Adrenal gland (tissue), 12 donors: Measurements from ENCODE around the gene ZNRF3. TPM values are rescaled to one million over a fixed set of nuclear protein-coding genes. Genes with fewer than 3 reads are reported as not detected.

Experiments used
- DNase-seq, 7 donors: peaks; one replicate each; pipeline ENCODE4 v3.0.0-alpha.2; 2019 to 2020
- H3K27ac ChIP-seq, 5 donors: fragments of 200-600 bp; sonication (generic) in 4 of 5; 1 replicate in 3 of 5; 2 replicates in 2 of 5; pipeline versions ENCODE4 v1.5.1 to v1.8.0; 2016 to 2020; ENCODE audit warnings: mild to moderate bottlenecking in 1 of 5
- H3K27me3 ChIP-seq: fragments of 200-600 bp; 2 replicates; pipeline ENCODE4 v1.8.0; 2021
- H3K36me3 ChIP-seq, 2 donors: fragments of 200-600 bp; replicated peaks in 1 of 2; 1 replicate in 1 of 2; 2 replicates in 1 of 2; pipeline versions ENCODE4 v1.5.1 to v1.8.0; 2018 to 2022
- H3K4me1 ChIP-seq, 2 donors: fragments of 200-600 bp; replicated peaks in 1 of 2; 1 replicate in 1 of 2; 2 replicates in 1 of 2; pipeline versions ENCODE4 v1.5.1 to v1.8.0; 2018 to 2021
- H3K4me3 ChIP-seq, 4 donors: fragments of 200-600 bp; sonication (generic) in 3 of 4; one replicate each; pipeline ENCODE4 v1.5.1; 2016 to 2018
- H3K9me3 ChIP-seq, 3 donors: fragments of 200-600 bp; sonication (generic) in 1 of 3; replicated peaks in 1 of 3; 1 replicate in 2 of 3; 2 replicates in 1 of 3; pipeline versions ENCODE4 v1.5.1 to v1.8.0; 2016 to 2021
- POLR2A ChIP-seq, 2 donors: fragments of 450-650 bp; IDR thresholded peaks; one replicate each; pipeline ENCODE4 v1.6.1; 2017; ENCODE audit warnings: antibody characterized with exemption in 2 of 2, mild to moderate bottlenecking in 2 of 2, moderate library complexity in 1 of 2
- WGBS, 4 donors: extraction: QIAGEN DNeasy Blood & Tissue Kit in 2 of 4; methylation state at CpG; one replicate each; pipeline versions ENCODE4 v1.1.5 to v1.1.7; 2013 to 2017; 5-methylcytosine and 5-hydroxymethylcytosine counted together
- intact Hi-C, 2 donors: fragments of 100-400 bp; cut with DNase I; formaldehyde crosslinking; loops; one replicate each; pipeline versions ENCODE4 v1.14.1 to v1.15.0; 2022 to 2023
- polyA plus RNA-seq, 3 donors: library from polyadenylated mRNA; stranded (reverse); fragments of 200-250 nt in 2 of 3; fragments of 350-450 nt in 1 of 3; fragmentation: Illumina TruSeq in 1 of 3; extraction: RNeasy Lipid Tissue Mini Kit (QIAGEN cat#74804) in 1 of 3; gene quantifications; one replicate each; pipeline ENCODE4 v1.2.3, GENCODE V29; 2013 to 2014
- total RNA-seq, 9 donors: library from RNA; depleted of rRNA in 4 of 9; stranded (reverse); fragments of >200 nt in 4 of 9; fragments of 120-200 nt in 1 of 9; fragmentation: NEBNext Ultra II Directional in 1 of 9; extraction: Animal tissue kit (Norgen Biotek cat#: 25700) in 1 of 9; gene quantifications; one replicate each; pipeline versions ENCODE4 v1.1.0 to v1.2.4, GENCODE V29; 2013 to 2023
- TF ChIP-seq, protein P1 (sequence below), 6 experiments: fragments of 450-650 bp in 4 of 6; fragments of 200-600 bp in 2 of 6; sonication (generic) in 1 of 6; IDR thresholded peaks; 1 replicate in 5 of 6; 2 replicates in 1 of 6; pipeline versions ENCODE4 v1.5.1 to v1.8.0; 2016 to 2021; ENCODE audit warnings: antibody characterized with exemption in 6 of 6, mild to moderate bottlenecking in 2 of 6, moderate library complexity in 1 of 6
- donor health status: healthy with polysubstance abuse.
- donor health status: Bipolar disorder and iron deficiency.
- donor health status: DM: yes; HTN: yes; CAD: no.
- donor health status: DM: no; HTN: no; CAD: no.
- donor health status: DM: no; HTN: no; CAD: no.
- donor health status: DM: yes; HTN: yes; CAD: no.

The ZNRF3 gene
- total and polyA plus RNA-seq, 12 donors: 3.1 to 40.9 (median 17.0) TPM

DNA sequence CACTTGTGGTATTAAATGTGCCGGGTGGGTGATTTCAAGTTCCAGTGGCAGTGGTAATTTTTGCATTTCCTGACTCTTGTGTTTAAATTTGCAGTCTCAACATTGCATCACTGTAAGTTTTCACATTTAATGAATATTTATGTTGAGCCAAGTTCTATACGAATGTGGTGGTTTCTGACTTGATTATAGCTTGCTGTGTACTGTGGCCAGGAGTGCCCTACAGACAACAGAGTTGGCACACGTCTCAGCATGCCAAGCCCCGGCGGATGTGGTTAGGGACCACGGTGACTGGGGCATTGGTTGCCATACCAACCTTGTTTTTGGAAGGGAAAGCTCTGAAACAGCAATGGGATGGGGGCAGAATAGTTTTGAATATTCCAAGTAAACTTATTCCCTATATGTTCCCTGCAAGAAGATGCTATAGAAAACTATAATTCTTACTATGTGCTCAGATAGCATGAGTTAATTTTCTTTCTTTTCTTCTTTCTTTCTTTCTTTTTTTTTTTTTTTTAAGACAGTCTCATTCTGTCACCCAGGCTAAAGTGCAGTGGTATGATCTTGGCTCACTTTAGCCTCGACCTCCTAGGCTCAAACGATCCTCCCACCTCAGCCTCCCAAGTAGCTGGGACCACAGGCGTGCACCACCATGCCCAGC is 16.0 kb downstream of the ZNRF3 start:
- H3K4me1 ChIP-seq: peaks cover 14 to 18% of the 10 kb centered on the region in 2 donors
- no peak overlapping the region for H3K27ac ChIP-seq

DNA sequence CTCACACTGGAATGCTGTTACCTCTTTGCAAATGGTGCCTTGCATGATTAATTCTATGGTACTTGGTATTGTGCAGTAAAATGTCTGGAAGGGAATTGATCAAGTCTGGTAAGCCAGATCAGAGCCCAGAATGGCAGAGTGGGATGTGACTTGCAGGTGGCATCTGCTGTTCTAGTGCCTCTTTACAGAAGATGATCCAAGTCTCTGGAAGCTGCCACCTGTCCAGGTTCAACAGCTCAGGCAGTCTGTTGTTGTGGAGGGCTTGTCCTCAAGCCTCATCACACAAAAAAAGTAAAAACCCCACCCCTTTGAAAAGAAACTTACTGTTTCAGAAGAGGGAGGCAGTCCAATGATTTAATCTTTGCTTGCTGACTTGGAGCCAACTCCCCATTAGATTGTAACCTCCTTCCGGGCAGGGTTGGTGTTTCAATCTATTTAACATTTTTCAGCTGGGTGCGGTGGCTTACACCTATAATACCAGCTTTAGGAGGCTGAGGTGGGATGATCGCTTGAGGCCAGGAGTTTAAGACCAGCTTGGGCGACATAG is 17.1 kb downstream of the ZNRF3 start:
- TF ChIP-seq, protein P1, sequence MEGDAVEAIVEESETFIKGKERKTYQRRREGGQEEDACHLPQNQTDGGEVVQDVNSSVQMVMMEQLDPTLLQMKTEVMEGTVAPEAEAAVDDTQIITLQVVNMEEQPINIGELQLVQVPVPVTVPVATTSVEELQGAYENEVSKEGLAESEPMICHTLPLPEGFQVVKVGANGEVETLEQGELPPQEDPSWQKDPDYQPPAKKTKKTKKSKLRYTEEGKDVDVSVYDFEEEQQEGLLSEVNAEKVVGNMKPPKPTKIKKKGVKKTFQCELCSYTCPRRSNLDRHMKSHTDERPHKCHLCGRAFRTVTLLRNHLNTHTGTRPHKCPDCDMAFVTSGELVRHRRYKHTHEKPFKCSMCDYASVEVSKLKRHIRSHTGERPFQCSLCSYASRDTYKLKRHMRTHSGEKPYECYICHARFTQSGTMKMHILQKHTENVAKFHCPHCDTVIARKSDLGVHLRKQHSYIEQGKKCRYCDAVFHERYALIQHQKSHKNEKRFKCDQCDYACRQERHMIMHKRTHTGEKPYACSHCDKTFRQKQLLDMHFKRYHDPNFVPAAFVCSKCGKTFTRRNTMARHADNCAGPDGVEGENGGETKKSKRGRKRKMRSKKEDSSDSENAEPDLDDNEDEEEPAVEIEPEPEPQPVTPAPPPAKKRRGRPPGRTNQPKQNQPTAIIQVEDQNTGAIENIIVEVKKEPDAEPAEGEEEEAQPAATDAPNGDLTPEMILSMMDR (IDR thresholded peaks at IDR 0.05): no peak
- TF ChIP-seq POLR2A (IDR thresholded peaks at IDR 0.05): no peak
- WGBS, 4 donors: 81 to 85% (median 84%) methylated on average over 4 of the region's 4 CpGs
- H3K4me3 ChIP-seq: no peak overlapping the region
- H3K27ac ChIP-seq: no peak overlapping the region
- H3K27me3 ChIP-seq: no peaks in the 10 kb centered on the region
- intact Hi-C loops: no loop called here
- H3K36me3 ChIP-seq: no peaks in the 10 kb centered on the region
- peak in 1 of 7 donors; percentile 1 for DNase-seq
- H3K9me3 ChIP-seq: no peaks in the 10 kb centered on the region
- H3K4me1 ChIP-seq: peaks cover 19 to 29% of the 10 kb centered on the region in 2 donors

More for the DNA sequence above, 16.0 kb downstream of the ZNRF3 start:
- WGBS, 4 donors: 64 to 79% (median 69%) methylated on average over 9 of the region's 9 CpGs
- H3K36me3 ChIP-seq: no peaks in the 10 kb centered on the region
- DNase-seq: peak in 1 of 7 donors; percentile 14
- no peaks in the 10 kb centered on the region for H3K9me3 ChIP-seq
- intact Hi-C loops: no loop called here
- H3K27me3 ChIP-seq: no peaks in the 10 kb centered on the region
- TF ChIP-seq, protein P1 (IDR thresholded peaks at IDR 0.05): no peak
- no peak for TF ChIP-seq POLR2A (IDR thresholded peaks at IDR 0.05)
- H3K4me3 ChIP-seq: no peak overlapping the region

DNA sequence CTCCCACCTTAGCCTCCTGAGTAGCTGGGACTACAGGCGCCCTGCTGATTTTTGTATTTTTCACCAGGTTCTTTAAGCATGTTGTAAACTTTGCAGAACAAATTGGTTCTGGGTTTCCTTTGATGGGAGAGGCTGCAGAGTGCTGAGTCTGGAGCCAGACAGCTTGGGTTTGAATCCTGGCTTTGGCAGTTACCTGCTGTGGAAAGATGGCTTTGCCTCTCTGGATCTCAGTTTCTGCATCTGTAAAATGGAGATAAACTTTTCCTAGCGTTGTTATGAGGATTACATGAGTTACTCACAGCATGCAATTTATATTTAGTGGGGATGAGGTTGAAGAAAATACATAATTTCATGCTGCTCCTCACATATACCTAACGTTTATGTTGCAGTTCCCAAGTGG is 19.1 kb downstream of the ZNRF3 start:
- intact Hi-C loops: no loop called here
- TF ChIP-seq, protein P1 (IDR thresholded peaks at IDR 0.05): no peak
- TF ChIP-seq POLR2A (IDR thresholded peaks at IDR 0.05): no peak
- WGBS, 4 donors: 83 to 93% (median 88%) methylated on average over 3 of the region's 3 CpGs
- Histone ChIP-seq H3K27ac (peak overlapping the region in 2 of 5 donors; percentile 38 to 72), H3K4me3 (no peak overlapping the region), H3K4me1 (peaks cover 37 to 48% of the 10 kb centered on the region in 2 donors), H3K36me3 (no peaks in the 10 kb centered on the region), H3K9me3 (no peaks in the 10 kb centered on the region), H3K27me3 (no peaks in the 10 kb centered on the region)
- no peak for DNase-seq

DNA sequence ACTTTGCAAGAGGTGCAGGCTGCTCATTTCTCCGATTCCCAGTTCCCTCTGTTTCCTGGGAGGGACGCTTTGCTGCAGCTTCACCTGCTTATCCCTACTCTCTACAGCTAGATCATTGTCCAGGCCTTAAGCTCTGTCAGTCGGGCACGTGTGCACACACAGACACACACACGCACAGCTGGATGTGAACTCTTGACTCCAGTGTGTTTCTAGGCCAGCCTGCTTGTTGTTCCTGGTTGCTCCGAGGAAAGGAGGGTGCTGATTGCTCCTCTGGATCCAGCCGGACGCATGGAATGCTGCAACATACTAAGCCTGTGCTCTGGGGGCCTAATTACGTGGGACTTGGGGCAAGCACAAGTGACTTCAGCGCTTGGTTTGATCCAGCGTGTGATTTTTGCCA is 19.7 kb downstream of the ZNRF3 start:
- DNase-seq: peak in 2 of 7 donors; percentile 17 to 34
- 58 to 73% (median 62%) methylated on average over 8 to 11 of the region's 11 CpGs for WGBS, 4 donors
- peak overlapping the region; percentile 38 to 83 (median 66) for H3K27ac ChIP-seq
- H3K4me1 ChIP-seq: peaks cover 39 to 53% of the 10 kb centered on the region in 2 donors
- no peaks in the 10 kb centered on the region for H3K9me3 ChIP-seq
- H3K4me3 ChIP-seq: no peak overlapping the region
- no peaks in the 10 kb centered on the region for H3K27me3 ChIP-seq
- no peaks in the 10 kb centered on the region for H3K36me3 ChIP-seq
- TF ChIP-seq, protein P1 (IDR thresholded peaks at IDR 0.05): no peak
- TF ChIP-seq POLR2A (IDR thresholded peaks at IDR 0.05): no peak
- intact Hi-C loops: no loop called here
